T-helper 17 cell (primary cell): ENCODE data around the gene CPA4. TPM values are rescaled to one million over a fixed set of nuclear protein-coding genes. Genes with fewer than 3 reads are reported as not detected.

Source experiments
- ATAC-seq: fragments of 150-1000 bp; cut with Tn5 transposase; 2 replicates; pipeline ENCODE4 v1.10.0; 2021; ENCODE audit warnings: mild to moderate bottlenecking, moderate library complexity
- DNase-seq, 3 donors: peaks; one replicate each; pipeline versions ENCODE4 v3.0.0 to v3.0.0-alpha.2; 2020 to 2021
- H3K9me3 ChIP-seq: one replicate; pipeline ENCODE4 v1.7.0; 2013; ENCODE audit warnings: low read length, mild to moderate bottlenecking; ENCODE audit not compliant: control insufficient read depth, poor library complexity, severe bottlenecking
- H3K27ac Mint-ChIP-seq: one replicate; pipeline ENCODE4 v1.8.0; 2022; ENCODE audit warnings: mild to moderate bottlenecking, moderate library complexity, mixed read lengths
- H3K27me3 Mint-ChIP-seq: one replicate; pipeline ENCODE4 v1.8.0; 2022; ENCODE audit warnings: mixed read lengths
- H3K36me3 Mint-ChIP-seq: one replicate; pipeline ENCODE4 v1.8.0; 2022; ENCODE audit warnings: low read depth, mixed read lengths
- H3K4me1 Mint-ChIP-seq: one replicate; pipeline ENCODE4 v1.8.0; 2022; ENCODE audit warnings: mild to moderate bottlenecking, mixed read lengths
- H3K4me3 Mint-ChIP-seq: one replicate; pipeline ENCODE4 v1.8.0; 2022; ENCODE audit warnings: mild to moderate bottlenecking, moderate library complexity, mixed read lengths
- total RNA-seq, 4 donors: library from RNA in 2 of 4; stranded (reverse) in 2 of 4; gene quantifications; one replicate each; pipeline ENCODE4 v1.2.3 and lab custom pipeline; 2022 to 2026

Gene CPA4
- total RNA-seq, 2 donors from 2014 or later: not detected

GRCh38 chr7:130278860-130279259, 14.1 kb upstream of the CPA4 start:
- DNase-seq (no peak), ATAC-seq (no peak)
- no peak overlapping the region for H3K4me3 Mint-ChIP-seq
- H3K9me3 ChIP-seq: no peaks in the 10 kb centered on the region
- H3K27ac Mint-ChIP-seq: no peak overlapping the region
- H3K27me3 Mint-ChIP-seq: peaks cover 60% of the 10 kb centered on the region
- H3K36me3 Mint-ChIP-seq: no peaks in the 10 kb centered on the region
- H3K4me1 Mint-ChIP-seq: peaks cover 8% of the 10 kb centered on the region

GRCh38 chr7:130279286-130279685, 13.7 kb upstream of the CPA4 start:
- Mint-ChIP-seq H3K36me3 (peaks cover under 1% of the 10 kb centered on the region), H3K27me3 (peaks cover 60% of the 10 kb centered on the region), H3K27ac (no peak overlapping the region), H3K4me3 (no peak overlapping the region), H3K4me1 (peaks cover 9% of the 10 kb centered on the region)
- no peaks in the 10 kb centered on the region for H3K9me3 ChIP-seq
- no peak for ATAC-seq
- no peak for DNase-seq

GRCh38 chr7:130279906-130280305, 13.1 kb upstream of the CPA4 start:
- Mint-ChIP-seq H3K27me3 (peaks cover 57% of the 10 kb centered on the region), H3K4me3 (no peak overlapping the region)
- no peak for DNase-seq

GRCh38 chr7:130281260-130281659, 11.7 kb upstream of the CPA4 start:
- DNase-seq: no peak
- no peak for ATAC-seq
- Mint-ChIP-seq H3K4me3 (no peak overlapping the region), H3K4me1 (peaks cover 10% of the 10 kb centered on the region), H3K27ac (no peak overlapping the region), H3K36me3 (peaks cover 2% of the 10 kb centered on the region), H3K27me3 (peaks cover 44% of the 10 kb centered on the region)
- no peaks in the 10 kb centered on the region for H3K9me3 ChIP-seq

More at GRCh38 chr7:130279906-130280305, 13.1 kb upstream of the CPA4 start:
- H3K27ac Mint-ChIP-seq: no peak overlapping the region
- H3K36me3 Mint-ChIP-seq: peaks cover 2% of the 10 kb centered on the region
- H3K9me3 ChIP-seq: no peaks in the 10 kb centered on the region
- ATAC-seq: no peak
- peaks cover 10% of the 10 kb centered on the region for H3K4me1 Mint-ChIP-seq

- Mint-ChIP-seq H3K36me3 (peaks cover 2% of the 10 kb centered on the region), H3K27ac (no peak overlapping the region), H3K4me3 (no peak overlapping the region), H3K27me3 (peaks cover 23% of the 10 kb centered on the region), H3K4me1 (peaks cover 2% of the 10 kb centered on the region)
- no peak for DNase-seq
- ATAC-seq: no peak
- no peaks in the 10 kb centered on the region for H3K9me3 ChIP-seq
Measured at GRCh38 chr7:130286881-130287280, 6.1 kb upstream of the CPA4 start.

GRCh38 chr7:130288168-130288567, 4.8 kb upstream of the CPA4 start:
- ATAC-seq (no peak), DNase-seq (no peak)
- peaks cover 2% of the 10 kb centered on the region for H3K36me3 Mint-ChIP-seq
- peaks cover 14% of the 10 kb centered on the region for H3K27me3 Mint-ChIP-seq
- H3K4me1 Mint-ChIP-seq: peaks cover 2% of the 10 kb centered on the region
- H3K27ac Mint-ChIP-seq: no peak overlapping the region
- H3K9me3 ChIP-seq: no peaks in the 10 kb centered on the region
- no peak overlapping the region for H3K4me3 Mint-ChIP-seq

- Mint-ChIP-seq H3K4me1 (peaks cover 5% of the 10 kb centered on the region), H3K27me3 (peaks cover 13% of the 10 kb centered on the region), H3K4me3 (no peak overlapping the region), H3K36me3 (peaks cover 2% of the 10 kb centered on the region), H3K27ac (no peak overlapping the region)
- no peak for ATAC-seq
- no peaks in the 10 kb centered on the region for H3K9me3 ChIP-seq
- DNase-seq: no peak
Measured at GRCh38 chr7:130288829-130289228, 4.1 kb upstream of the CPA4 start.

- ATAC-seq (no peak), DNase-seq (no peak)
- Mint-ChIP-seq H3K27ac (no peak overlapping the region), H3K4me3 (no peak overlapping the region), H3K4me1 (peaks cover 2% of the 10 kb centered on the region), H3K27me3 (peaks cover 7% of the 10 kb centered on the region), H3K36me3 (no peaks in the 10 kb centered on the region)
- H3K9me3 ChIP-seq: no peaks in the 10 kb centered on the region
Measured at GRCh38 chr7:130289478-130289877, 3.5 kb upstream of the CPA4 start.

- Mint-ChIP-seq H3K27ac (no peak overlapping the region), H3K27me3 (peaks cover 15% of the 10 kb centered on the region), H3K4me3 (no peak overlapping the region), H3K36me3 (no peaks in the 10 kb centered on the region), H3K4me1 (peaks cover 2% of the 10 kb centered on the region)
- no peak for DNase-seq
- ATAC-seq: no peak
- no peaks in the 10 kb centered on the region for H3K9me3 ChIP-seq
Measured at GRCh38 chr7:130290745-130291144, 2.2 kb upstream of the CPA4 start.

GRCh38 chr7:130293521-130293920, 560 bp downstream of the CPA4 start:
- Mint-ChIP-seq H3K4me1 (peaks cover 2% of the 10 kb centered on the region), H3K4me3 (no peak overlapping the region), H3K27ac (no peak overlapping the region), H3K36me3 (no peaks in the 10 kb centered on the region), H3K27me3 (peaks cover 22% of the 10 kb centered on the region)
- DNase-seq (no peak), ATAC-seq (no peak)
- no peaks in the 10 kb centered on the region for H3K9me3 ChIP-seq

- ATAC-seq (no peak), DNase-seq (no peak)
- peaks cover 2% of the 10 kb centered on the region for H3K4me1 Mint-ChIP-seq
- peaks cover 24% of the 10 kb centered on the region for H3K27me3 Mint-ChIP-seq
- no peaks in the 10 kb centered on the region for H3K9me3 ChIP-seq
- H3K27ac Mint-ChIP-seq: no peak overlapping the region
- no peaks in the 10 kb centered on the region for H3K36me3 Mint-ChIP-seq
- H3K4me3 Mint-ChIP-seq: no peak overlapping the region
Measured at GRCh38 chr7:130294314-130294713, 1.4 kb downstream of the CPA4 start.

- Mint-ChIP-seq H3K36me3 (no peaks in the 10 kb centered on the region), H3K4me3 (no peak overlapping the region), H3K27ac (no peak overlapping the region), H3K4me1 (peaks cover 2% of the 10 kb centered on the region), H3K27me3 (peaks cover 24% of the 10 kb centered on the region)
- H3K9me3 ChIP-seq: no peaks in the 10 kb centered on the region
- DNase-seq (no peak), ATAC-seq (no peak)
Measured at GRCh38 chr7:130296221-130296951, 3.4 kb downstream of the CPA4 start.

GRCh38 chr7:130297628-130298543, 4.9 kb downstream of the CPA4 start:
- H3K9me3 ChIP-seq: no peaks in the 10 kb centered on the region
- ATAC-seq: no peak
- no peak overlapping the region for H3K27ac Mint-ChIP-seq
- H3K4me3 Mint-ChIP-seq: no peak overlapping the region
- peaks cover 28% of the 10 kb centered on the region for H3K27me3 Mint-ChIP-seq
- DNase-seq: no peak
- H3K36me3 Mint-ChIP-seq: no peaks in the 10 kb centered on the region
- H3K4me1 Mint-ChIP-seq: peaks cover 2% of the 10 kb centered on the region
